GM19035 (cell line): Measurements from ENCODE around the gene G2E3.

Experiments
- ATAC-seq: cut with Tn5 transposase; IDR thresholded peaks from one replicate; pipeline ENCODE4 v1.9.1; 2021; ENCODE audit not compliant: unreplicated experiment

The G2E3 gene

DNA sequence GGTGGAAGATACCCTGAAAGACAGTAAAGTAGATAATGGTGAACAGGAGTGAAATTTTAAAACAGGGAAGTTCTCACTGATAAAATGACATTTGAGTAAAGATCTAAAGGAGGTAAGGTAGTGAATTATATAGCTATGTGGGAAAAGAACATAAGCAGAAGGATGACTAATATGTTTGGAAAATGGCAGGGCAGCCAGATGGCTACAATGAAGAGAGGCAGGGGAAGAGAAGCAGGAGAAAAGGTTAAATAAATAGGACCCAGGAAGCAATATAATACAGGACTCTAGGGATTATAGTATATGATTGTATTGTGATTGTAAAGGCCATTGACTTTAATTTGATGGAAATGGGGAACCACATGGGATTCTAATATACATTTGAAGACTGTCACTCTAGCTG, 96.2 kb downstream of the G2E3 start:
- ATAC-seq, result no peak

DNA sequence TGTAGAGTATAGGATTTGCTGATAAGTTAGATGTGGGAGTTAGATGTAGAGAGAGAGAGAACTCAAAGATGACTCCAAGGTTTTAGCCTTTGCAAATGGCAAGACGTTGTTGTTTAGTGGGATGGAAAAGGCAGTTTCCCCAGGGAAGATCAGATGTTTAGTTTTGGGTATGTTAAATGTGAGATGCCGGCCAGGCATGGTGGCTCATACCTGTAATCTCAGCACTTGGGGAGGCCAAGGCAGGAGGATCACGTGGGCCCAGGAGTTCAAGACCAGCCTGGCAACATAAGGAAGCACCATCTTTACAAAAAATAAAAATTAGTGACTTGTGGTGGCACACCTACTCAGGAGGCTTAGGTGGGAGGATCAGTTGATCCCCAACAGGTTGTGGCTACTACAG, 96.7 kb downstream of the G2E3 start:
- no peak for ATAC-seq

DNA sequence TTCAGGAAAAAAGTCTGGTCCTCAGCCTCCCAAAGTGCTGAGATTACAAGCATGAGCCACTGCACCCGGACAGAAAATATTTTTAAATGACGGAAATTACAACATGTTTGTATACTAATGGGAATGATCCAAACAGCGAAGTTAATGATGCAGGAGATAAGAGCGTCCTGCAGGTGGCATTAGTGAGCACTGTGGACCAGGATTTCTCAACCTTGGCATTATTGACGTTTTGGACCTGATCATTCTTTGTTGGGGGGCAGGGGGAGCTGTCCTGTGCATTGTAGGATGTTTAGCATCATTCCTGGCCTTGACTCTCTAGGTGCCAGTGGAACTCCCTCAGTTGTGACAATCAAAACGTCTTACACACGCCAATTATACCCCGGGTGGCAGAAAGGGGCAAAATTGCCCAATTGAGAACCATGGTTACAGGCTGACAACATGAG, 97.3 kb downstream of the G2E3 start:
- ATAC-seq, result no peak

DNA sequence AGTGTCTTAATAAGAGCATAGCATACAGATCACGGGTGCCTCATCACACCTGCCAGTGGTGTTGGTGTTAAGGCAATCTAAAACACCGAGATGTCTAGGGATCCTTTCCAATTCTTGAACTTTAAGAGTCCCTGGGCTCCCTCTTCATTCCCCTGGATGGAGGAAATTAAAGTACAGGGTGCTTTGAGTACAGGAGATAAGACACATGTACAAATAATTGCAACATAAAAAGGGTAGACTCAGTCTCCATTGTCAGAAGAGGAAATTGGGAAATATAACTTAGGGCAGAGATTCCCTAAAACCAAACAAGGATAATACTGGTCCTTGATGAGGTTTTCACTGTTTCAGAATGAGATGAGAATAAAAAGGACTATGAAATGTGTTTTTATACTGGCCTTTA, 98.1 kb downstream of the G2E3 start:
- ATAC-seq, result no peak

DNA sequence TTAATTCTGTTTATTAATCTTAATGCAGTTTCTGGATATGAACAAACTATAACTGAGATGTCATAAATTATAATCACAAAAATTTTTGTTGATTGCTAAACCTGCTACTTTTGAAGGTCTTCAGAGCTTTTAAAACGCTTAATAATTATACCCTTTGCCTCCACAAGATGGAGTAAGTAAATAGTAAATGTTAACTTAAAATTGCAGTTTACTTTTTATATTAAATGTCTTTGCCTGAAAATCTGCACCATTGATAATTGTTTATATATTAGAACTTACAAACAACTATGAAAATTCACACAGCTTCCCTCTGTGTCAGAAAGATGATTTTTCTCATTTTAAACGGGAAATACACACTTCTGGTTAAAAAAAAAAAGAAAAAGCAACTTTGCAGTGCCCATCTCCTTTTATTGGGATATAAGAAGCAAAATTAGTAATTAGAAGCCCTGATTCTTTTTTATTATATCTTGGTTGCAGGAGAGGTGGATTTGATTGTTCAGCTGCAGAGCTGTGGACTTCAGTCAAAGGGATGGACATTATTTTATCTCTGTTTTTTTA, 98.7 kb downstream of the G2E3 start:
- no peak for ATAC-seq

DNA sequence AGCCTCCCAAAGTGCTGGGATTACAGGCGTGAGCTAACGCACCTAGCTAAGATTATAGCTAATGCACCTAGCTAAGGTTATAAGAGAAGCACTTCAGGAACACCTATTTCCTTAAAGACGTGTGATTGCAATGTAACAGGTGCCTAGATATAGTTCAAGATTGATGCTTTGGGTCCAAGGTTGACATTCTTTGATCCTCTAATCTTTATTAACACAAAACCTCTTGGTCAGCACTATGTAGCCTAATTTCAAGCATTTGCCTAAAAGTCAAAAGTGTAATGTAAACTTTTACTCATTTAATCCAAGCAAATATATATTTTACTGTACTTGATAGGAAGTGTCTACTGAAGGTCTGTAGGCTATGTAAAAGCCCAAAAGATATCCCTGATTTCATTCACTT, 99.7 kb downstream of the G2E3 start:
- ATAC-seq, result no peak

DNA sequence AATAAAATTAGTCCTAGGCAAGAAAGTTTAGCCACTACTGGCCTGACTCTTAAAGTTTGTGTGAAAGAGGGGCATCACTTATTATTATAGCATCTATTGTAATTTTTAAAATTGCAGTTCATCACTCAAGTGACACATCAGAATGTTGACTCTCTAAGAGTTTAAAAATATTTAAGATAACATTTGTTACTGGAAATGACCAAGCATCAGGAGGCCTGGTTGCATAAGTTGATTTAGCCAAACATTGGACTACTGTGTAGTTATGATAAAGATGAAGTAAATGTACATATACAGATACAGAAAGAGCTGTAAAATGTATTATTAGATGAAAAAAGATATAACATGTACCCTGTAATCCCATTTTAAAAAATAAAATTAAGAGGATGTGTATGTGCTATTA, 110.6 kb downstream of the G2E3 start:
- no peak for ATAC-seq
